B cell (primary cell): Measurements from ENCODE around the gene IBA57. TPM values are rescaled to one million over a fixed set of nuclear protein-coding genes. Genes with fewer than 3 reads are reported as not detected.

ENCODE experiments used
- ATAC-seq: fragments of 200-7000 bp; cut with Tn5 transposase; one replicate; pipeline ENCODE4 v1.10.0; 2021; ENCODE audit warnings: low read depth, mild to moderate bottlenecking, moderate number of reproducible peaks, moderate library complexity
- CTCF ChIA-PET: fragments of 350-600 bp; sonication (Branson Sonifier 250); formaldehyde crosslinking; loops from one replicate; lab custom pipeline; 2021; ENCODE audit warnings: antibody characterized with exemption, inconsistent platforms; lab: Charles Lee
- POLR2A ChIA-PET: fragments of 350-600 bp; sonication (Branson Sonifier 250); formaldehyde crosslinking; loops from one replicate; lab custom pipeline; 2021; ENCODE audit warnings: antibody characterized with exemption; lab: Charles Lee
- DNase-seq: peaks from one replicate; pipeline ENCODE4 v3.0.0; 2013
- H2AFZ ChIP-seq: 2 replicates; pipeline ENCODE4 v1.6.1; 2012; ENCODE audit warnings: mild to moderate bottlenecking, low read depth, low read length; ENCODE audit not compliant: insufficient read depth, poor library complexity, severe bottlenecking
- H3K27ac ChIP-seq, 2 donors: 1 replicate in 1 of 2; 2 replicates in 1 of 2; pipeline ENCODE4 v1.5.1; 2012 to 2013; ENCODE audit warnings: low read length in 2 of 2, mild to moderate bottlenecking in 2 of 2, moderate library complexity in 1 of 2
- H3K27me3 ChIP-seq, 4 experiments: fragments of 200-600 bp in 1 of 4; sonication (generic) in 1 of 4; replicated peaks in 1 of 4; 1 replicate in 2 of 4; 2 replicates in 2 of 4; pipeline versions ENCODE4 v1.6.1 to v1.7.0; 2013 to 2016; ENCODE audit warnings: low read length in 3 of 4, mild to moderate bottlenecking in 2 of 4, mixed read lengths in 1 of 4, moderate library complexity in 1 of 4; ENCODE audit not compliant: insufficient read depth in 4 of 4, control insufficient read depth in 3 of 4; ENCODE audit errors: control extremely low read depth in 1 of 4
- H3K36me3 ChIP-seq, 2 experiments: replicated peaks in 1 of 2; 1 replicate in 1 of 2; 2 replicates in 1 of 2; pipeline versions ENCODE4 v1.6.1 to v1.7.1; 2013; ENCODE audit warnings: low read length in 1 of 2; ENCODE audit not compliant: insufficient read depth in 2 of 2, control insufficient read depth in 1 of 2; ENCODE audit errors: control extremely low read depth in 1 of 2, extremely low read depth in 1 of 2
- H3K4me1 ChIP-seq, 2 donors: fragments of 200-600 bp in 1 of 2; sonication (generic) in 1 of 2; 1 replicate in 1 of 2; 2 replicates in 1 of 2; pipeline versions ENCODE4 v1.5.1 to v1.6.1; 2013 to 2017; ENCODE audit warnings: low read length in 2 of 2; ENCODE audit not compliant: control insufficient read depth in 2 of 2, insufficient read depth in 2 of 2
- H3K4me2 ChIP-seq: replicated peaks from 2 replicates; pipeline ENCODE3; 2012; ENCODE audit warnings: mild to moderate bottlenecking, low read depth, low read length; ENCODE audit not compliant: poor library complexity, severe bottlenecking
- H3K4me3 ChIP-seq, 5 experiments: fragments of 200-600 bp in 1 of 5; sonication (generic) in 1 of 5; 1 replicate in 3 of 5; 2 replicates in 2 of 5; pipeline versions ENCODE4 v1.5.1 to v1.7.0; 2011 to 2016; ENCODE audit warnings: low read length in 4 of 5, mild to moderate bottlenecking in 4 of 5, low read depth in 2 of 5, control low read depth in 1 of 5, moderate library complexity in 1 of 5; ENCODE audit not compliant: insufficient read depth in 1 of 5; ENCODE audit errors: control extremely low read depth in 1 of 5, extremely low read depth in 1 of 5
- H3K79me2 ChIP-seq: fragments of 200-600 bp; sonication (generic); one replicate; pipeline ENCODE4 v1.6.0; 2016; ENCODE audit warnings: low read length; ENCODE audit not compliant: control insufficient read depth, insufficient read depth
- H3K9ac ChIP-seq: fragments of 200-600 bp; sonication (generic); 2 replicates; pipeline ENCODE4 v1.6.1; 2017; ENCODE audit warnings: mild to moderate bottlenecking, low read length, moderate library complexity
- H3K9me3 ChIP-seq, 3 donors: one replicate each; pipeline versions ENCODE4 v1.6.1 to v1.7.1; 2013; ENCODE audit warnings: low read length in 2 of 3; ENCODE audit not compliant: control insufficient read depth in 2 of 3, insufficient read depth in 1 of 3; ENCODE audit errors: control extremely low read depth in 1 of 3
- H4K20me1 ChIP-seq: 2 replicates; pipeline ENCODE4 v1.6.0; 2012; ENCODE audit warnings: mild to moderate bottlenecking, low read length; ENCODE audit not compliant: insufficient read depth, control insufficient read depth, poor library complexity, severe bottlenecking
- H3K27ac Mint-ChIP-seq: one replicate; pipeline ENCODE4 v1.8.0; 2021; ENCODE audit warnings: mixed read lengths
- H3K27me3 Mint-ChIP-seq: one replicate; pipeline ENCODE4 v1.8.0; 2021; ENCODE audit warnings: mixed read lengths
- H3K4me1 Mint-ChIP-seq: one replicate; pipeline ENCODE4 v1.8.0; 2021; ENCODE audit warnings: mixed read lengths
- H3K4me3 Mint-ChIP-seq: one replicate; pipeline ENCODE4 v1.8.0; 2021; ENCODE audit warnings: mixed read lengths
- H3K9me3 Mint-ChIP-seq: one replicate; pipeline ENCODE4 v1.8.0; 2022; ENCODE audit warnings: mixed read lengths; ENCODE audit not compliant: insufficient read depth
- EZH2 ChIP-seq: IDR thresholded peaks from 2 replicates; pipeline ENCODE4 v1.6.1; 2012; ENCODE audit warnings: borderline replicate concordance, low read depth, mild to moderate bottlenecking, moderate library complexity, low read length; ENCODE audit not compliant: insufficient read depth, poor library complexity, severe bottlenecking
- WGBS: methylation state at CpG from one replicate; pipeline ENCODE4 v1.1.5; 2013; ENCODE audit warnings: missing lambda C conversion rate; ENCODE audit not compliant: insufficient coverage; 5-methylcytosine and 5-hydroxymethylcytosine counted together
- intact Hi-C: fragments of 100-400 bp; cut with micrococcal nuclease; formaldehyde crosslinking; loops from one replicate; pipeline ENCODE4 v1.10.0; 2022
- polyA plus RNA-seq: library from polyadenylated mRNA; depleted of rRNA; stranded (reverse); fragments of >200 nt; gene quantifications from 2 replicates; pipeline ENCODE4 v1.2.3, GENCODE V29; 2012
- total RNA-seq, 2 donors: library from RNA; stranded (reverse); fragments of 120-200 nt in 1 of 2; gene quantifications; 1 replicate in 1 of 2; 2 replicates in 1 of 2; pipeline versions ENCODE4 v1.2.3 to v1.2.4, GENCODE V29; 2013 to 2022
- TF ChIP-seq, protein P1 (sequence below): fragments of 200-600 bp; IDR thresholded peaks from one replicate; pipeline ENCODE4 v1.8.0; 2022; ENCODE audit warnings: antibody characterized with exemption, mild to moderate bottlenecking

The IBA57 gene
- total and polyA plus RNA-seq, 2 donors (not counting 1 experiment from before 2014, with no cell fraction given), result 5.2 to 12.8 TPM

- Histone ChIP-seq H3K27ac (no peak overlapping the region), H3K36me3 (peaks cover 0 to 2% of the 10 kb centered on the region in 2 experiments), H3K9ac (no peak overlapping the region), H3K4me2 (no peak overlapping the region), H3K4me1 (peaks cover 0 to 8% of the 10 kb centered on the region in 2 donors), H2AFZ (no peak overlapping the region), H3K4me3 (no peak overlapping the region), H3K9me3 (peaks cover 0 to 7% (median 0%) of the 10 kb centered on the region in 3 donors), H3K79me2 (no peaks in the 10 kb centered on the region), H3K27me3 (no peaks in the 10 kb centered on the region), H4K20me1 (no peaks in the 10 kb centered on the region)
- Mint-ChIP-seq H3K27me3 (no peaks in the 10 kb centered on the region), H3K4me1 (peaks cover 5% of the 10 kb centered on the region), H3K27ac (no peak overlapping the region), H3K4me3 (peak overlapping the region; percentile 53), H3K9me3 (no peaks in the 10 kb centered on the region)
- ATAC-seq (no peak), DNase-seq (peak; percentile 21)
- POLR2A ChIA-PET, result no interaction called here
- 97% methylated on average over 19 of the region's 23 CpGs for WGBS
- intact Hi-C loops, result loop anchor here (5.0 kb wide), 1 partner anchor 287 kb away; no protein-coding TSS in a partner anchor
- CTCF ChIA-PET, result no interaction called here
- TF ChIP-seq, protein P1, sequence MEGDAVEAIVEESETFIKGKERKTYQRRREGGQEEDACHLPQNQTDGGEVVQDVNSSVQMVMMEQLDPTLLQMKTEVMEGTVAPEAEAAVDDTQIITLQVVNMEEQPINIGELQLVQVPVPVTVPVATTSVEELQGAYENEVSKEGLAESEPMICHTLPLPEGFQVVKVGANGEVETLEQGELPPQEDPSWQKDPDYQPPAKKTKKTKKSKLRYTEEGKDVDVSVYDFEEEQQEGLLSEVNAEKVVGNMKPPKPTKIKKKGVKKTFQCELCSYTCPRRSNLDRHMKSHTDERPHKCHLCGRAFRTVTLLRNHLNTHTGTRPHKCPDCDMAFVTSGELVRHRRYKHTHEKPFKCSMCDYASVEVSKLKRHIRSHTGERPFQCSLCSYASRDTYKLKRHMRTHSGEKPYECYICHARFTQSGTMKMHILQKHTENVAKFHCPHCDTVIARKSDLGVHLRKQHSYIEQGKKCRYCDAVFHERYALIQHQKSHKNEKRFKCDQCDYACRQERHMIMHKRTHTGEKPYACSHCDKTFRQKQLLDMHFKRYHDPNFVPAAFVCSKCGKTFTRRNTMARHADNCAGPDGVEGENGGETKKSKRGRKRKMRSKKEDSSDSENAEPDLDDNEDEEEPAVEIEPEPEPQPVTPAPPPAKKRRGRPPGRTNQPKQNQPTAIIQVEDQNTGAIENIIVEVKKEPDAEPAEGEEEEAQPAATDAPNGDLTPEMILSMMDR, result no peak
- TF ChIP-seq EZH2, result no peak
Measured at GRCh38 chr1:228214921-228215662, 49.5 kb downstream of the IBA57 start.

DNA sequence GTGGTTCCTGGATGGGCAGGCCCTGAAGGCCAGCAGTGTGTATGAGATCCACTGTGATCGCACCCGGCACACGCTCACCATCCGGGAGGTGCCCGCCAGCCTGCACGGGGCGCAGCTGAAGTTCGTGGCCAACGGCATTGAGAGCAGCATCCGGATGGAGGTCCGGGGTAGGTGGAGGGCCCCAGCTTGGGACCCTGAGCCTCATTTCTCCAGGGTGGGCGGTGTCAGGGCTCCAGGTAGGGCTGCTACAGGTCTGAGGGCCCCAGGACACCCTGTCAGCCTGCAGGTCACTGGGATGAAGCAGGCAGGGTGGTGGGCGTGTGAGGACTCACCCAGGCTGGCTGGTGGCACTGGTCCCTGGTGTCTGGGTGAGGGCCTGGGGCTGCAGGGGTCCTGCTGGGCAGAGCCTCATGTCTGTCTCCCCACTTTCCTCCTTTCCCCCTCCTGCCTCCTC, 50.1 kb downstream of the IBA57 start:
- 97% methylated on average over 13 of the region's 13 CpGs for WGBS
- Mint-ChIP-seq H3K27me3 (no peaks in the 10 kb centered on the region), H3K4me3 (peak overlapping the region; percentile 30), H3K4me1 (peaks cover 5% of the 10 kb centered on the region), H3K27ac (no peak overlapping the region), H3K9me3 (no peaks in the 10 kb centered on the region)
- no peak overlapping the region for H3K4me3 ChIP-seq
- H3K9me3 ChIP-seq, result peaks cover 0 to 7% (median 0%) of the 10 kb centered on the region in 3 donors
- H3K4me2 ChIP-seq, result no peak overlapping the region
- H3K27me3 ChIP-seq, result no peaks in the 10 kb centered on the region
- H3K79me2 ChIP-seq, result no peaks in the 10 kb centered on the region
- TF ChIP-seq, protein P1, result no peak
- TF ChIP-seq EZH2, result no peak
- no peak overlapping the region for H3K9ac ChIP-seq
- H3K27ac ChIP-seq, result no peak overlapping the region
- CTCF ChIA-PET, result no interaction called here
- H4K20me1 ChIP-seq, result no peaks in the 10 kb centered on the region
- no peak for ATAC-seq
- peaks cover 0 to 8% of the 10 kb centered on the region in 2 donors for H3K4me1 ChIP-seq
- POLR2A ChIA-PET, result no interaction called here
- intact Hi-C loops, result no loop called here
- peaks cover 0 to 2% of the 10 kb centered on the region in 2 experiments for H3K36me3 ChIP-seq
- peak; percentile 20 for DNase-seq
- no peak overlapping the region for H2AFZ ChIP-seq
